HFFc6 (cell line): Measurements from ENCODE around the gene NUDT14. TPM values are rescaled to one million over a fixed set of nuclear protein-coding genes. Genes with fewer than 3 reads are reported as not detected.

Experiments
- DNase-seq: peaks from one replicate; pipeline ENCODE4 v3.0.0-alpha.2; 2018
- H3K27ac Mint-ChIP-seq: 2 replicates; pipeline ENCODE4 v1.8.0; 2020; ENCODE audit warnings: mild to moderate bottlenecking, mixed read lengths
- H3K27me3 Mint-ChIP-seq: 2 replicates; pipeline ENCODE4 v1.8.0; 2021; ENCODE audit warnings: mild to moderate bottlenecking, moderate library complexity, mixed read lengths; ENCODE audit not compliant: insufficient read depth
- H3K36me3 Mint-ChIP-seq: 2 replicates; pipeline ENCODE4 v1.8.0; 2021; ENCODE audit warnings: low read depth, mixed read lengths
- H3K4me1 Mint-ChIP-seq: 2 replicates; pipeline ENCODE4 v1.8.0; 2020; ENCODE audit warnings: low read depth, mixed read lengths
- H3K4me3 Mint-ChIP-seq: 2 replicates; pipeline ENCODE4 v1.8.0; 2020; ENCODE audit warnings: mild to moderate bottlenecking, moderate library complexity, mixed read lengths
- H3K9me3 Mint-ChIP-seq: 2 replicates; pipeline ENCODE4 v1.8.0; 2020; ENCODE audit warnings: mild to moderate bottlenecking, mixed read lengths
- CTCF ChIP-seq: fragments of 200-600 bp; sonication (generic); IDR thresholded peaks from 2 replicates; pipeline ENCODE4 v1.5.0; 2021; ENCODE audit warnings: antibody characterized with exemption, mild to moderate bottlenecking
- total RNA-seq, 6 experiments: library from RNA; stranded (reverse); fragmentation: NEBNext Ultra II Directional; extraction: Animal tissue kit (Norgen Biotek cat#: 25700); gene quantifications; 2 replicates in 1 of 6; 3 replicates in 5 of 6; pipeline ENCODE4 v1.2.3, GENCODE V29; 2021

The NUDT14 gene
- total RNA-seq, 6 experiments from 2014 or later = 9.8 to 13.3 (median 11.0) TPM

GRCh38 chr14:105145381-105146180, 35.5 kb downstream of the NUDT14 start:
- Mint-ChIP-seq H3K27ac (no peak overlapping the region), H3K9me3 (peaks cover 6% of the 10 kb centered on the region; the same call in 1 of the 2 replicates), H3K27me3 (no peaks in the 10 kb centered on the region; the same call in 1 of the 2 replicates), H3K4me1 (no peaks in the 10 kb centered on the region), H3K36me3 (no peaks in the 10 kb centered on the region; the same call in 1 of the 2 replicates), H3K4me3 (no peak overlapping the region)
- DNase-seq = no peak
- TF ChIP-seq CTCF = no peak

- H3K4me1 Mint-ChIP-seq = no peaks in the 10 kb centered on the region
- no peaks in the 10 kb centered on the region; the same call in 1 of the 2 replicates for H3K27me3 Mint-ChIP-seq
- no peak overlapping the region for H3K27ac Mint-ChIP-seq
- H3K4me3 Mint-ChIP-seq = no peak overlapping the region
- peaks cover 4% of the 10 kb centered on the region; the same call in 1 of the 2 replicates for H3K36me3 Mint-ChIP-seq
- no peak for DNase-seq
- TF ChIP-seq CTCF = peak; percentile 17; the same call in 1 of the 2 replicates
- peaks cover 13% of the 10 kb centered on the region for H3K9me3 Mint-ChIP-seq
Measured at GRCh38 chr14:105144666-105145380, 36.3 kb downstream of the NUDT14 start.

- Mint-ChIP-seq H3K4me1 (no peaks in the 10 kb centered on the region), H3K9me3 (peaks cover 16% of the 10 kb centered on the region), H3K36me3 (peaks cover 4% of the 10 kb centered on the region; the same call in 1 of the 2 replicates), H3K4me3 (no peak overlapping the region), H3K27me3 (no peaks in the 10 kb centered on the region; the same call in 1 of the 2 replicates), H3K27ac (no peak overlapping the region)
- TF ChIP-seq CTCF = no peak
- no peak for DNase-seq
Measured at GRCh38 chr14:105144026-105144665, 37.0 kb downstream of the NUDT14 start.

GRCh38 chr14:105143451-105144025, 37.6 kb downstream of the NUDT14 start:
- no peak overlapping the region for H3K4me3 Mint-ChIP-seq
- no peak for TF ChIP-seq CTCF
- peaks cover 20% of the 10 kb centered on the region for H3K9me3 Mint-ChIP-seq
- H3K27ac Mint-ChIP-seq = no peak overlapping the region
- no peaks in the 10 kb centered on the region; the same call in 1 of the 2 replicates for H3K27me3 Mint-ChIP-seq
- peaks cover 4% of the 10 kb centered on the region; the same call in 1 of the 2 replicates for H3K36me3 Mint-ChIP-seq
- no peaks in the 10 kb centered on the region for H3K4me1 Mint-ChIP-seq
- DNase-seq = no peak
